NT2/D1 (cell line): ENCODE data around the gene SHISA6.

Experiments used
- SUZ12 ChIP-seq: IDR thresholded peaks from 2 replicates; pipeline ENCODE4 v1.6.1; 2011; ENCODE audit not compliant: insufficient read length, insufficient read depth; ENCODE audit errors: extremely low read depth
- YY1 ChIP-seq: IDR thresholded peaks from 2 replicates; pipeline ENCODE4 v1.6.1; 2011; ENCODE audit not compliant: insufficient read length, insufficient read depth

GRCh38 chr17:11241611-11242226 is 706 bp downstream of the SHISA6 start:
- no peak for TF ChIP-seq YY1
- TF ChIP-seq SUZ12: no peak
